Peyer's patch (tissue), 4 donors: ENCODE results near the gene PRSS57.

Experiments
- CTCF ChIP-seq, 6 experiments: fragments of 450-650 bp in 4 of 6; fragments of 200-600 bp in 2 of 6; sonication (generic) in 1 of 6; IDR thresholded peaks; one replicate each; pipeline ENCODE4 v1.5.1; 2017 to 2019; ENCODE audit warnings: antibody characterized with exemption in 6 of 6, mild to moderate bottlenecking in 3 of 6, moderate library complexity in 1 of 6
- POLR2A ChIP-seq, 2 donors: fragments of 450-650 bp; IDR thresholded peaks; one replicate each; pipeline ENCODE4 v1.5.1; 2017; ENCODE audit warnings: antibody characterized with exemption in 2 of 2, mild to moderate bottlenecking in 2 of 2, moderate library complexity in 2 of 2

DNA sequence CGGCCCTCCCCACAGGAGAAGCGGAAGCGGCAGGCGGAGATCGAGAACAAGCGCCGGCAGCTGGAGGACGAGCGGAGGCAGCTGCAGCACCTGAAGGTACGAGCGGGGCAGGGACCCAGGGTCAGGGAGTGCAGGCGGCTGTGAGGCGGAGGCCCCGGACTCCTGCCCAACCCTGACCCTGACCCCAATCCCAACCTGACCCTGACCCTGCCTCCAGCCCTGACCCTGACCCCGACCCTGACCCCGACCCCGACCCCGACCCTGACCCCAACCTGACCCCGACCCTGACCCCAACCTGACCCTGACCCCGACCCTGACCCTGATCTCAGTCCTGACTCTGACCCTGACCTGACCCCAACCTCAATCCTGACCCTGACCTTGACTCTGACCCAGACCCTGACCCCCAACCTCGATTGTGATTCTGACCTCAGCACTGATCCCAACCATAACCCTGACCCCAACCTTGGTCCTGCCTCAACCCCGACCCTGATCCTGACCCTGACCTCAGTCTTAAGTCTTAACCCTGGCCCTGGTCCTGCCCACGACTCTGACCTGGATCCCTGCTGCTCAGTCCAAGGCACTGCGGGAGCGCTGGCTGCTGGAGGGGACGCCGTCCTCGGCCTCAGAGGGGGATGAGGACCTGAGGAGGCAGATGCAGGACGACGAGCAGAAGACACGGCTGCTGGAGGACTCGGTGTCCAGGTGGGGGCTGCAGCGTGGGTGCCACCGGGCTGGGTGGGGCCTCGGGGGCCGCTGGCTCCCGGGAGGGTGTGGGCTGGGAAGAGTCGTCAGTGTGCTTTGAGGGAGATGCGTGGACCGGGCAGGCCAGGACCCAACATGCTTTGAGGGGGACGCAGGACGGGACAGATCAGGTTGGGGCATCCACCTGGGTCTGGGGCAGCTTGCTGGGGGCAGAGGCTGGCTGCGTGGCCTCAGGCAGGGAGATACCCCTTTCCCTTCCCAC, 32.0 kb upstream of the PRSS57 start:
- TF ChIP-seq CTCF (IDR thresholded peaks at IDR 0.05) (no peak), POLR2A (IDR thresholded peaks at IDR 0.05) (no peak)
